ENCODE measurements around the gene CCN6.
"Not testable (repeated sequence)": the region's sequence is repeated elsewhere in the genome, so short reads cannot be mapped to it uniquely, and the experiment has no call there.

CCN6 gene

GRCh38 chr6:112054555-112055190 is 769 bp downstream of the CCN6 start:
- DNase-seq: no peak

GRCh38 chr6:112058243-112059032 is 4.5 kb downstream of the CCN6 start:
- DNase-seq: no peak

- DNase-seq: no peak
Observed at GRCh38 chr6:112061605-112062004, 7.7 kb downstream of the CCN6 start.

GRCh38 chr6:112062966-112063365 is 9.1 kb downstream of the CCN6 start:
- no peak for DNase-seq

- DNase-seq: no peak
Observed at GRCh38 chr6:112065426-112065986, 11.6 kb downstream of the CCN6 start.

GRCh38 chr6:112066606-112067005 is 12.7 kb downstream of the CCN6 start:
- DNase-seq: no peak

GRCh38 chr6:112081569-112081968 is 27.7 kb downstream of the CCN6 start:
- no peak for DNase-seq

GRCh38 chr6:112085286-112086065 is 31.6 kb downstream of the CCN6 start:
- no peak for DNase-seq

- DNase-seq: no peak
Observed at GRCh38 chr6:112086744-112087135, 32.8 kb downstream of the CCN6 start.

- peak; percentile 92 for DNase-seq
Observed at GRCh38 chr6:112087136-112087911, 33.4 kb downstream of the CCN6 start, which contains the start of the genes FAM229B and TUBE1. TSS of gene FAM229B (plus strand) at chr6:112087591. CDS start at chr6:112099284, 11,693 bp downstream. TSS of gene TUBE1 (minus strand) at chr6:112087482. CDS start at chr6:112087434, 48 bp downstream.

GRCh38 chr6:112087916-112088315 is 34.0 kb downstream of the CCN6 start:
- no peak for DNase-seq

GRCh38 chr6:112096901-112097300 is 43.0 kb downstream of the CCN6 start:
- no peak for DNase-seq

- no peak for DNase-seq
Observed at GRCh38 chr6:112100561-112100960, 46.7 kb downstream of the CCN6 start.

GRCh38 chr6:112106026-112106425 is 52.1 kb downstream of the CCN6 start:
- DNase-seq: not testable (repeated sequence)

- DNase-seq: no peak
Observed at GRCh38 chr6:112106562-112106961, 52.7 kb downstream of the CCN6 start.

- no peak for DNase-seq
Observed at GRCh38 chr6:112109262-112109661, 55.4 kb downstream of the CCN6 start.

GRCh38 chr6:112113431-112113830 is 59.5 kb downstream of the CCN6 start:
- no peak for DNase-seq

GRCh38 chr6:112113918-112114317 is 60.0 kb downstream of the CCN6 start:
- DNase-seq: no peak

- no peak for DNase-seq
Observed at GRCh38 chr6:112114577-112115223, 60.8 kb downstream of the CCN6 start.

- DNase-seq: no peak
Observed at GRCh38 chr6:112116221-112116620, 62.3 kb downstream of the CCN6 start.

GRCh38 chr6:112117554-112117953 is 63.6 kb downstream of the CCN6 start:
- DNase-seq: no peak

- DNase-seq: no peak
Observed at GRCh38 chr6:112118034-112118433, 64.1 kb downstream of the CCN6 start.

Data from DMS153 (cell line).